ENCODE data around the gene RAB3A.
A peak's percentile ranks its signal among the peaks of the same experiment; 100 is the strongest.
"Not testable (repeated sequence)": the region's sequence is repeated elsewhere in the genome, so short reads cannot be mapped to it uniquely, and the experiment has no call there.

Gene RAB3A

DNA sequence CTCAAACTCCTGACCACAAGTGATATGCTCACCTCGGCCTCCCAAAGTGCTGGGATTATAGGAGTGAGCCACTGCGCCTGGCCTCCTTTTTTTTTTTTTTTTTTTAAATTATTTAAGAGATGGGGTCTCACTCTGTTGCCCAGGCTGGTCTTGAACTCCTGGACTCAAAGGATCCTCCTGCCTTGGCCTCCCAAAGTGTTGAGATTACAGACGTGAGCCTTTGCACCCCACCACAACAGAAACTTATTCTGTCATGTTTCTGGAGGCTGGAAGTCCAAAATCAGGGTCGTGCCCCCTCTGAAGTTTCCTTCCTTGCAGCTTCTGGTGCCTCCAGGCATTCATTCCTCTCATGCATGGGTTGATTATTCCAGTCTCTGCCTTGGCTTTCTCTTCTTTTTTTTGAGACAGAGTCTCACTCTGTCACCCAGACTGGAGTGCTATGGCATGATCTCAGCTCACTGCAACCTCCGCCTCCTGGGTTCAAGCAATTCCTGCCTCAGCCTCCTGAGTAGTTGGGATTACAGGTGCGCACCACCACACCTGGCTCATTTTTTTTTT lies 44.7 kb downstream of the RAB3A start:
- H3K4me1 ChIP-seq (ENCODE audit: control insufficient read depth in 1 of 2, insufficient read depth in 2 of 2, low read length in 2 of 2): peaks cover 34 to 41% of the 10 kb centered on the region in 2 donors
- not testable (repeated sequence) for H3K27ac ChIP-seq (ENCODE audit: low read depth, low read length)

DNA sequence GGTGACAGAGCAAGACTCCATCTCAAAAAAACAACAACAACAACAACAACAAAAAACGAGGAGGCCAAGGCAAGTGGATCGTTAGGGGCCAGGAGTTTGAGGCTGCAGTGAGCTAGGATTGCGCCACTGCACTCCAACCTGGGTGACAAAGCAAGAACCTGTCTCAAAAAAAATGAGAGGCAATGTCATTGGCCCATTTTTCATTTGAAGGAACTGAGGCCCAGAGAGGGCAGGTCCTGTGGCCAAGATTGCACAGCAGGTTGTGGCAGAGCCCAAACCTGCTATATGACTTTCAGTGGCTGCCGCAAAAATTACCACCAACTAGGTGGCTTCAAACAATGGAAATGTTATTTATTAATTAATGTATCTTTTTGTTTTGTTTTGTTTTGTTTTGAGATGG lies 45.4 kb downstream of the RAB3A start:
- Histone ChIP-seq H3K27ac (ENCODE audit: low read depth, low read length) (no peak overlapping the region), H3K4me3 (ENCODE audit: low read depth in 1 of 2, low read length in 2 of 2) (no peak overlapping the region), H3K4me1 (ENCODE audit: control insufficient read depth in 1 of 2, insufficient read depth in 2 of 2, low read length in 2 of 2) (peaks cover 38 to 45% of the 10 kb centered on the region in 2 donors), H3K9ac (ENCODE audit: low read depth in 1 of 2, low read length in 2 of 2) (no peak overlapping the region), H3K27me3 (ENCODE audit: control insufficient read depth in 1 of 2, insufficient read depth in 2 of 2, low read length in 2 of 2) (no peaks in the 10 kb centered on the region), H3K36me3 (ENCODE audit: control insufficient read depth in 1 of 2, insufficient read depth in 2 of 2, low read length in 2 of 2) (peaks cover 6 to 23% of the 10 kb centered on the region in 2 donors), H3K9me3 (ENCODE audit: control insufficient read depth in 1 of 2, low read length in 2 of 2) (no peaks in the 10 kb centered on the region)

More for the DNA sequence above, 44.7 kb downstream of the RAB3A start:
- H3K9ac ChIP-seq (ENCODE audit: low read depth in 1 of 2, low read length in 2 of 2); H3K4me3 ChIP-seq (ENCODE audit: low read depth in 1 of 2, low read length in 2 of 2); H3K9me3 ChIP-seq (ENCODE audit: control insufficient read depth in 1 of 2, low read length in 2 of 2); H3K27me3 ChIP-seq (ENCODE audit: control insufficient read depth in 1 of 2, insufficient read depth in 2 of 2, low read length in 2 of 2): not testable (repeated sequence)
- H3K36me3 ChIP-seq (ENCODE audit: control insufficient read depth in 1 of 2, insufficient read depth in 2 of 2, low read length in 2 of 2): peaks cover 6 to 28% of the 10 kb centered on the region in 2 donors

DNA sequence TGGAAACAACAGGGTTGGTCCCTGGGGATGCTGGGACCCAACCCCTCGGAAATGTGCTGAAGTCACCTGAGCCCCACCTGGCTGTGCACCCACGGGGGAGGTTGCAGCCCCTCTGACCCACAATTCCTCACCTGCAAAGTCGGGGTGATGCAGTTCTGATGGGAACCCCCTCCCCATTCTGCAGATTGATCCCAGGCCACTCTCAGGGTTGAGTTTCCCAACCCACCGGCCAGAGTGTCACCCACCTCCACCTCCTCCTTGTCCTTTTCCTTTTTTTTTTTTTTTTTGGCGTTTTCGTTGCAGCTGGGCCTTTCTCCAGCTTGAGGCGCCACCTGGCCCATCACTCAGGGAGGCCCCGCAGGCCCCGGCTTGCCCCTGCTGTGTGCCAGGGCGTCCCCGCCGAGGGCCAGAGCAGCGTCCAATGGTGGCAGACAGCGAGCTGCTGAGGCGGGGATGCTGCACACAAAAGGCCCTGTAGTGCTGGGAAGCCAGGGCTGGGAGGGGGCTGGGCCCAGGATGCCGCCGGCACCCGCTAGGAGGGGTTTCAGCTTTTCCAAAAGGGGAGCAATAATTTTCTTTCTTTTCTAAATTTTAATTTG lies 46.3 kb downstream of the RAB3A start:
- H3K27ac ChIP-seq (ENCODE audit: low read depth, low read length): peak overlapping the region; percentile 56
- no peaks in the 10 kb centered on the region for H3K9me3 ChIP-seq (ENCODE audit: control insufficient read depth in 1 of 2, low read length in 2 of 2)
- peak overlapping the region; percentile 47 to 48 for H3K9ac ChIP-seq (ENCODE audit: low read depth in 1 of 2, low read length in 2 of 2)
- no peaks in the 10 kb centered on the region for H3K27me3 ChIP-seq (ENCODE audit: control insufficient read depth in 1 of 2, insufficient read depth in 2 of 2, low read length in 2 of 2)
- H3K36me3 ChIP-seq (ENCODE audit: control insufficient read depth in 1 of 2, insufficient read depth in 2 of 2, low read length in 2 of 2): peaks cover 0 to 15% of the 10 kb centered on the region in 2 donors
- H3K4me1 ChIP-seq (ENCODE audit: control insufficient read depth in 1 of 2, insufficient read depth in 2 of 2, low read length in 2 of 2): peaks cover 38 to 45% of the 10 kb centered on the region in 2 donors
- H3K4me3 ChIP-seq (ENCODE audit: low read depth in 1 of 2, low read length in 2 of 2): no peak overlapping the region

DNA sequence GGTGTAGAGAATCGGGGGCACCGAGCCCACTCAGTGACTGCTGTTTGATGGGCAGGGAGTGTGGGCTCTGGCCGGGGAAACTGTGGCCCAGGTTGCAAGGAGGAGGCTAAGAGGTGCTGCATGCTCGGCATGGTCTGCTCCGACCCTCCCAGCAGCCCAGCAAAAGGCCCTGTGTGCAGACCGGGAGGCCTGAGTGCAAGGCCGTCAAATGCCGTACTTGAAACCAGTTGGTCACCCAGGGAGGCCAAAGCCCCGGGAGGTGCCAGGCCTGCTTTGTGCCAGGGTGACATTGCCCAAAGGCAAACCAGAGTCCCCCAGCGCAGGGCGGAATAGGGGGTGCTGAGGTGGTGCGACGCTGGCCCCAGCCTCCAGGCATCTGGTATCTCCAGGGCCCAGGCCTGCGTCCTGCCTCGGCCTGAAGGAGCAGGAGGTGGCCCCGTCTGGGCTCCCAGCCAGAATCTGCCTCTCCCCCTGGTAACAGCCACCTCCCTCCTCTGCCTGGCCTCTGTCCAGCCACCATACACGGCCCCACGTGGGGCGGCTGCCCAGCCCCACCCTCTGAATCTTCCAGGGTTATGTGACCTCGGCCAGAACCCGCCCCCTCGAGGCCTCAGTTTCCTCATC lies 46.9 kb downstream of the RAB3A start:
- Histone ChIP-seq H3K9me3 (ENCODE audit: control insufficient read depth in 1 of 2, low read length in 2 of 2) (no peaks in the 10 kb centered on the region), H3K4me3 (ENCODE audit: low read depth in 1 of 2, low read length in 2 of 2) (peak overlapping the region in 1 of 2 donors; percentile 35), H3K9ac (ENCODE audit: low read depth in 1 of 2, low read length in 2 of 2) (peak overlapping the region; percentile 54 to 76), H3K4me1 (ENCODE audit: control insufficient read depth in 1 of 2, insufficient read depth in 2 of 2, low read length in 2 of 2) (peaks cover 38 to 46% of the 10 kb centered on the region in 2 donors), H3K36me3 (ENCODE audit: control insufficient read depth in 1 of 2, insufficient read depth in 2 of 2, low read length in 2 of 2) (peaks cover 0 to 11% of the 10 kb centered on the region in 2 donors), H3K27me3 (ENCODE audit: control insufficient read depth in 1 of 2, insufficient read depth in 2 of 2, low read length in 2 of 2) (no peaks in the 10 kb centered on the region), H3K27ac (ENCODE audit: low read depth, low read length) (peak overlapping the region; percentile 56)

DNA sequence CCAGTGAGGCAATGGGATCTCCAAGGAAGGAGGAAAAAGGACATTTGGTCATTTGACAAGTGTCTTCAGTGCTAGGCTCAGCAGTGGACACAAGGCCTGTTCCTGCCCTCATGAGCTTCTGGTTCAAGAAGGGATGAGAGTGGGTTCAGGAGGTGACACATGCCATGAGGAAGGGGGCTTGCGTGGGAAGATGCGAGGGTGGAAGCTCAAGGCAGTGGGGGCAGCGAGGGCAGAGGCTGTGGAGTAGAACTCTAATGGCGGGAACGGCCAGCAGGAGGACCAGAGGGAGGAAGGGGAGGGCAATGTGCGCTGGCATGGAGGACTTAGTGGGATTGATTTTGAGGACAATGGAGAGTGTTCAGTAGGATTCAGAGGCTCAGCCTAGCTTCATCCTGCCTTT lies 47.6 kb downstream of the RAB3A start:
- peaks cover 39 to 47% of the 10 kb centered on the region in 2 donors for H3K4me1 ChIP-seq (ENCODE audit: control insufficient read depth in 1 of 2, insufficient read depth in 2 of 2, low read length in 2 of 2)
- peak overlapping the region; percentile 54 to 76 for H3K9ac ChIP-seq (ENCODE audit: low read depth in 1 of 2, low read length in 2 of 2)
- H3K27me3 ChIP-seq (ENCODE audit: control insufficient read depth in 1 of 2, insufficient read depth in 2 of 2, low read length in 2 of 2): no peaks in the 10 kb centered on the region
- H3K4me3 ChIP-seq (ENCODE audit: low read depth in 1 of 2, low read length in 2 of 2): peak overlapping the region in 1 of 2 donors; percentile 35
- no peaks in the 10 kb centered on the region for H3K9me3 ChIP-seq (ENCODE audit: control insufficient read depth in 1 of 2, low read length in 2 of 2)
- H3K36me3 ChIP-seq (ENCODE audit: control insufficient read depth in 1 of 2, insufficient read depth in 2 of 2, low read length in 2 of 2): peaks cover 0 to 6% of the 10 kb centered on the region in 2 donors
- H3K27ac ChIP-seq (ENCODE audit: low read depth, low read length): no peak overlapping the region

DNA sequence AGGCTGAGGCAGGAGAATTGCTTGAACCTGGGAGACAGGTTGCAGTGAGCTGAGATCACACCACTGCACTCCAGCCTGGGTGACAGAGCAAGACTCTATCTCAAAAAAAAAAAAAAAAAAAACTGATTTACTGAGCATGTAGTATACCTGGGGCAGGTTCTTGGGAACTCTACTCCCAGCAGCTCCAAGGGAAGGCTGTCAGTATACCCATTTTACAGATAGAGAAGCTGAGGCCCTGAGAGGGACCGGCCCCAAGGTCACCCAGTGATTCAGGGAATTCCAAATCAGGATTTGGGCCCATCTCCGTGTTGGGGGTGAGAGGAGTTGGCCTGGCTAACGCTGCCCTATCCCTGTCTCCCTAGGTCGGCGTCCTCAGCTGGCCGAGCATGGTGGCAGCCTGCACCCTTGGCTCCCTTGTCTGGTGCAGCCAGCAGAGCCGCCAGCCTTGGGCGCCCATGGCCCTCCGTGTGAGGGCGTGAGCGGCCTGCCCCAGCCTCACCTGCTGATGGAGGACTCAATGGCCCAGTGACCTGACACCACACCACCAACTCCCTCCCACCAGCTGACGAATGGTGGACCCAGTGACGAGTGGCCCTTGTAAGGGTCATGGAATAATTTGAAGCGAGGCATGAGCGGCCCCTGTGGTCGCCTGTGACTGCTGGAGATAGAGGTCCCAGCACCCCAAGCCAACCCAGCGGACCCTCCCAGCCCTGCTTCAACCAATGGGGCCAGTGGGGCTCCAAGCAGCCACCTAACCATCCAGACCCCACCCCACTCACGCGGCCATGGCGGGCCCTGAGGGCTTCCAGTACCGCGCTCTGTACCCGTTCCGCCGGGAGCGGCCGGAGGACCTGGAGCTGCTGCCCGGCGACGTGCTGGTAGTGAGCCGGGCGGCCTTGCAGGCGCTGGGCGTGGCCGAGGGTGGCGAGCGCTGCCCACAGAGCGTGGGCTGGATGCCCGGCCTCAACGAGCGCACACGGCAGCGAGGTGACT lies 48.5 kb downstream of the RAB3A start:
- no peaks in the 10 kb centered on the region for H3K27me3 ChIP-seq (ENCODE audit: control insufficient read depth in 1 of 2, insufficient read depth in 2 of 2, low read length in 2 of 2)
- H3K9ac ChIP-seq (ENCODE audit: low read depth in 1 of 2, low read length in 2 of 2): peak overlapping the region; percentile 32 to 33
- peaks cover 36 to 42% of the 10 kb centered on the region in 2 donors for H3K4me1 ChIP-seq (ENCODE audit: control insufficient read depth in 1 of 2, insufficient read depth in 2 of 2, low read length in 2 of 2)
- no peak overlapping the region for H3K27ac ChIP-seq (ENCODE audit: low read depth, low read length)
- H3K9me3 ChIP-seq (ENCODE audit: control insufficient read depth in 1 of 2, low read length in 2 of 2): no peaks in the 10 kb centered on the region
- peaks cover 0 to 12% of the 10 kb centered on the region in 2 donors for H3K36me3 ChIP-seq (ENCODE audit: control insufficient read depth in 1 of 2, insufficient read depth in 2 of 2, low read length in 2 of 2)
- H3K4me3 ChIP-seq (ENCODE audit: low read depth in 1 of 2, low read length in 2 of 2): peak overlapping the region; percentile 10 to 40

DNA sequence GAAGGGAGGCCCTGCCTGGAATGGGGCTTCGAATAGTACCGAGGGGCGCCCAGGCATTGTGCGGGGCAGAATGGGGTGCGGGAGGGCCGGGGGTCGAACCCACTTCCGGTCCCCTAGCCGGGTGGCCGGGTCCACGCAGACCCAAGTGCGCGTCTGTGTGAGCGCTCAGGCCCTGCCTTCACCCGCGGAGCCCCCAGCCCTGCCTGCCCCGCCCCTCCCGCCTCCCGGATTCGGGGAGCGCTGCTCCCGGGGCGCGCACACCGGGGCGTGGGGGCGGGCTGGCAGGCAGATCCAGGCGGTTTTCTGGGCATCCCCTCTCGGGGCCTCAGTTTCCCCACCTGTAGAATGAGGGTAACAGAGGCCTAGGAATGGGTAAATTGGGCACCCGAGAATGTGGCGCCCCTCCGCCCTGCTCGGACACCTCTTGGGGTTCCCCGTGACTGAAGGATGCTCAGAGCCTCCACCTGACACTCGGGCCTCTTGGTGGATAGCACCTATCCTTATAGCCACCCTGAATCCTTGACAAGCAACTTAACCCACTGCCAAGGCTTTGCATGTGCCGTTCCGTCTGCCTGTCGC lies 50.2 kb downstream of the RAB3A start:
- H3K27me3 ChIP-seq (ENCODE audit: control insufficient read depth in 1 of 2, insufficient read depth in 2 of 2, low read length in 2 of 2): no peaks in the 10 kb centered on the region
- peak overlapping the region; percentile 61 for H3K27ac ChIP-seq (ENCODE audit: low read depth, low read length)
- no peaks in the 10 kb centered on the region for H3K9me3 ChIP-seq (ENCODE audit: control insufficient read depth in 1 of 2, low read length in 2 of 2)
- H3K9ac ChIP-seq (ENCODE audit: low read depth in 1 of 2, low read length in 2 of 2): peak overlapping the region; percentile 65 to 88
- peaks cover 0 to 15% of the 10 kb centered on the region in 2 donors for H3K36me3 ChIP-seq (ENCODE audit: control insufficient read depth in 1 of 2, insufficient read depth in 2 of 2, low read length in 2 of 2)
- H3K4me3 ChIP-seq (ENCODE audit: low read depth in 1 of 2, low read length in 2 of 2): peak overlapping the region; percentile 83 to 90
- peaks cover 36 to 41% of the 10 kb centered on the region in 2 donors for H3K4me1 ChIP-seq (ENCODE audit: control insufficient read depth in 1 of 2, insufficient read depth in 2 of 2, low read length in 2 of 2)

DNA sequence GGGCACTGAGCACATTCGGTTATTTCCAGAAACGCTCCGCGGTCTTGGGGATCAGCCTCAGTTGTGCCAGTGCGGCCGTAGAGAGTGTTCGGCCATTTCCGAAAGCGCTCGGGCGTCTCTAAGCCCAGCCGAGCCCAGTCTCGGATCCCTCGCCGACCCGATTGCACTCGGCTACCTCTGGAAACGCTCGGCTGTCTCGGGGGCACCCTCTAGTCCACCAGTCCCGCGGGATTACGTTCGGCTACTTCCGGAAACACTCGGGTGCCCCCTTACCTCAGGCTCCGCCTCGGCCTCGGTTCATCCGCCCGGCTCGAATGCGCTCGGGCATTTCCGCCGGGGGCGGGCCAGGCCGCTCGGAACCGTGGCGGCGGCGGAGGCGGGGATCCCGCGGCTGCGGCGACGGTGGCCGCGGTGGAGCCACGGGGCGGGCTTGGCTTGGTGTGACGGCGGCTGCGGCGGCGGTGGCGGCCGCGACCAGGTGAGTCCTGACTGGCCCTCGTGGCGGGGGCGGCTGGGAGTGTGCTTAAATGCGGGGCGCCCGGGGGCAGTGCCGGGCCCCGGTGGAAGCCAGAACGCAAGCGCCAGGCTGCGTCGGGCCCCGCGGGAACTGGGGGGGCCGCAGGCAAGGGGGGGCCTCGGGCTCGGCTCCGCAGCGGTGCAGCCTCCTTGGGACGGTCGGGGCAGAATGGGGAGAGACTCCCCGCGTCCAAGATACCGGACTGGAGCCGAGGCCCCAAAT lies 50.9 kb downstream of the RAB3A start, which contains the start of gene PIK3R2:
Gene PIK3R2, plus strand, starts transcription at position 347 of the 739 bp plus-strand sequence. CDS start 2,717 bp downstream, outside the sequence.
- Histone ChIP-seq H3K9ac (ENCODE audit: low read depth in 1 of 2, low read length in 2 of 2) (peak within 1 kb of the TSS; percentile 88 to 93), H3K27ac (ENCODE audit: low read depth, low read length) (peak within 1 kb of the TSS; percentile 93), H3K4me1 (ENCODE audit: control insufficient read depth in 1 of 2, insufficient read depth in 2 of 2, low read length in 2 of 2) (peaks cover 36 to 41% of the 10 kb centered on the region in 2 donors), H3K27me3 (ENCODE audit: control insufficient read depth in 1 of 2, insufficient read depth in 2 of 2, low read length in 2 of 2) (no peaks in the 10 kb centered on the region), H3K4me3 (ENCODE audit: low read depth in 1 of 2, low read length in 2 of 2) (peak within 1 kb of the TSS; percentile 83 to 90), H3K36me3 (ENCODE audit: control insufficient read depth in 1 of 2, insufficient read depth in 2 of 2, low read length in 2 of 2) (peaks cover 0 to 15% of the 10 kb centered on the region in 2 donors), H3K9me3 (ENCODE audit: control insufficient read depth in 1 of 2, low read length in 2 of 2) (no peaks in the 10 kb centered on the region)

DNA sequence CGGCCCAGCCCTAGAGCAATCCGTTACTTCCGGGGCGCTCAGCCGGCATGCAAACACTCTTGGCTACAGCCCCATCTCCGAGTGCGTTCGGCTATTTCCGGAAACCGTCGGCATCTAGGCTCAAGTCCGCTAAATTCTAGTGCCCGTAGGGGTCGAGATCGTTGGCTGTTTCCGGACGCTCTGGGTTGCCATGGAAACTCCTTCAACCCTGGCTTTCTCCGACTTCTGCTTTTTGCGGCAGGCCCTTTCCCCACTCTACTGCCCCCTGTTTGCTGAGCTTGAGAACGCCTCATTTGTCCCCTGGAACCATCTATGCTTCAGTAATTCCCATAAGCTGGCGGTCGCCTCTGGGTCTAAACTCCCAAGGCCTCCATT lies 51.4 kb downstream of the RAB3A start:
- peaks cover 0 to 17% of the 10 kb centered on the region in 2 donors for H3K36me3 ChIP-seq (ENCODE audit: control insufficient read depth in 1 of 2, insufficient read depth in 2 of 2, low read length in 2 of 2)
- peak overlapping the region; percentile 93 for H3K27ac ChIP-seq (ENCODE audit: low read depth, low read length)
- peak overlapping the region; percentile 82 for H3K4me3 ChIP-seq (ENCODE audit: low read depth in 1 of 2, low read length in 2 of 2)
- peaks cover 33 to 39% of the 10 kb centered on the region in 2 donors for H3K4me1 ChIP-seq (ENCODE audit: control insufficient read depth in 1 of 2, insufficient read depth in 2 of 2, low read length in 2 of 2)
- no peaks in the 10 kb centered on the region for H3K9me3 ChIP-seq (ENCODE audit: control insufficient read depth in 1 of 2, low read length in 2 of 2)
- peak overlapping the region; percentile 83 to 93 for H3K9ac ChIP-seq (ENCODE audit: low read depth in 1 of 2, low read length in 2 of 2)
- no peaks in the 10 kb centered on the region for H3K27me3 ChIP-seq (ENCODE audit: control insufficient read depth in 1 of 2, insufficient read depth in 2 of 2, low read length in 2 of 2)
